Chondrocyte (in vitro differentiated cells): Measurements from ENCODE around the gene FAM131C. TPM values are rescaled to one million over a fixed set of nuclear protein-coding genes. Genes with fewer than 3 reads are reported as not detected.
"Not testable (repeated sequence)": the region's sequence is repeated elsewhere in the genome, so short reads cannot be mapped to it uniquely, and the experiment has no call there.

Experiments
- DNase-seq: peaks from one replicate; pipeline ENCODE4 v3.0.0; 2021; ENCODE audit warnings: mixed read lengths, low spot score
- H3K27ac Mint-ChIP-seq: one replicate; pipeline ENCODE4 v1.8.0; 2021; ENCODE audit warnings: mild to moderate bottlenecking, moderate library complexity, mixed read lengths; ENCODE audit not compliant: unreplicated experiment
- H3K27me3 Mint-ChIP-seq: 2 replicates; pipeline ENCODE4 v1.8.0; 2021; ENCODE audit warnings: low read depth, mixed read lengths
- H3K36me3 Mint-ChIP-seq: 2 replicates; pipeline ENCODE4 v1.8.0; 2021; ENCODE audit warnings: low read depth, mixed read lengths
- H3K4me1 Mint-ChIP-seq: 2 replicates; pipeline ENCODE4 v1.8.0; 2021; ENCODE audit warnings: low read depth, mild to moderate bottlenecking, mixed read lengths
- H3K4me3 Mint-ChIP-seq: one replicate; pipeline ENCODE4 v1.8.0; 2021; ENCODE audit warnings: mild to moderate bottlenecking, moderate library complexity, mixed read lengths; ENCODE audit not compliant: unreplicated experiment
- H3K9me3 Mint-ChIP-seq: 2 replicates; pipeline ENCODE4 v1.8.0; 2021; ENCODE audit warnings: low read depth, mixed read lengths
- total RNA-seq: library from RNA; stranded (reverse); gene quantifications from 3 replicates; pipeline ENCODE4 v1.2.1, GENCODE V29; 2021
- TF ChIP-seq, protein P1 (sequence below): fragments of 200-600 bp; sonication (generic); IDR thresholded peaks from 2 replicates; pipeline ENCODE4 v1.5.0; 2021; ENCODE audit warnings: antibody characterized with exemption, mild to moderate bottlenecking, moderate library complexity

FAM131C gene
- total RNA-seq, 1 donor from 2014 or later, result 0.70 TPM

DNA sequence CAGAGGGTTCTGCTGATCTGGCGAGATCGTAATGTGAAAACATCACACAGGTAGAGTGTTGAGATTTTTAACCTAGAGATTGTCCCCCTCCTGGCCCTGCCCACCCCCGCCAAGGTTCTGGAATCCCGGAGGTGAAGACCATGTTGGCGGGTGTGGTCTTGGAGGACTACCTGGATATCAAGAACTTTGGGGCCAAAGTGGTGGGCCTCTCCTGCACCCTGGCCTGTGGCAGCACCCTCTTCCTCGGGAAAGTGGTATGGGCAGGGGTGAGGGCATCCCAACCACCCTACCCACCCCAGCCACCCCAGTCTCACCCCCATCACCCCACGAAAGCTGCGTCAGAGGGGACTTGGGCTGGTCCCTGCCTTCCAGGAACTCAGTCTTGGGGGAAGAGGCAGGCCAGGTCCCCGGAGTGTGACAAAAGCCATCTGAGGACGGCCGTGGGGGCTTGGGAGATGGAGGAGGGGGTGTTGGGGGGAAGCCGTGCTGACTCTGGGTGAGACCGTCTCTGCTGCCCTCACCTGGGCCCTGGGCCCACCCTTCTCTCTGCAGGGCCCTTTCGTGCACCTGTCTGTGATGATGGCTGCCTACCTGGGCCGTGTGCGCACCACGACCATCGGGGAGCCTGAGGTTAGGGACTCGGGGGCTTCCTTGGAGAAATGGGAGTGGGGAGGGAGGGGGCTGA is 25.5 kb downstream of the FAM131C start:
- Mint-ChIP-seq H3K27ac (no peak overlapping the region), H3K4me3 (no peak overlapping the region), H3K27me3 (peaks cover 4% of the 10 kb centered on the region), H3K9me3 (no peaks in the 10 kb centered on the region), H3K4me1 (no peaks in the 10 kb centered on the region), H3K36me3 (no peaks in the 10 kb centered on the region)
- TF ChIP-seq, protein P1, sequence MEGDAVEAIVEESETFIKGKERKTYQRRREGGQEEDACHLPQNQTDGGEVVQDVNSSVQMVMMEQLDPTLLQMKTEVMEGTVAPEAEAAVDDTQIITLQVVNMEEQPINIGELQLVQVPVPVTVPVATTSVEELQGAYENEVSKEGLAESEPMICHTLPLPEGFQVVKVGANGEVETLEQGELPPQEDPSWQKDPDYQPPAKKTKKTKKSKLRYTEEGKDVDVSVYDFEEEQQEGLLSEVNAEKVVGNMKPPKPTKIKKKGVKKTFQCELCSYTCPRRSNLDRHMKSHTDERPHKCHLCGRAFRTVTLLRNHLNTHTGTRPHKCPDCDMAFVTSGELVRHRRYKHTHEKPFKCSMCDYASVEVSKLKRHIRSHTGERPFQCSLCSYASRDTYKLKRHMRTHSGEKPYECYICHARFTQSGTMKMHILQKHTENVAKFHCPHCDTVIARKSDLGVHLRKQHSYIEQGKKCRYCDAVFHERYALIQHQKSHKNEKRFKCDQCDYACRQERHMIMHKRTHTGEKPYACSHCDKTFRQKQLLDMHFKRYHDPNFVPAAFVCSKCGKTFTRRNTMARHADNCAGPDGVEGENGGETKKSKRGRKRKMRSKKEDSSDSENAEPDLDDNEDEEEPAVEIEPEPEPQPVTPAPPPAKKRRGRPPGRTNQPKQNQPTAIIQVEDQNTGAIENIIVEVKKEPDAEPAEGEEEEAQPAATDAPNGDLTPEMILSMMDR, result no peak
- DNase-seq, result no peak

DNA sequence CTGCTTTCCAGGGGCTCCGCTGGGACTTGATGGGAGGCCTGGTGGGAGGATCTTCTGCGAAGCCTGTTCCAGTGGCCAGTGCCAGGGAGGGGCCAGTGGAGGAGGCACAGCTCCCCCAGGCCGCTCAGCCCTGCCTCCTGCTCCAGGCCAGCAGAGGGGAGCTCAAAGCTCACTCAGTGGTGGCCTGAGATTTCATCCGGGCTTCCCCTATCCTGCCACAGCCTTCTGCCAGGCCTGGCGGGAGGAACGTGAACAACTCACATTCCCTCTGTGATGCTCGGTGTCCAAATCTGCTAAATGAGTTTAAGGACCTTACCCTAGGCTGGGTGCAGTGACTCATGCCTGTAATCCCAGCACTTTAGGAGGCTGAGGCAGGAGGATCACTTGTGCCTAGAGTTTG is 26.6 kb downstream of the FAM131C start:
- Mint-ChIP-seq H3K4me1 (no peaks in the 10 kb centered on the region), H3K4me3 (no peak overlapping the region), H3K36me3 (no peaks in the 10 kb centered on the region), H3K9me3 (no peaks in the 10 kb centered on the region), H3K27ac (no peak overlapping the region), H3K27me3 (peaks cover 4% of the 10 kb centered on the region)
- no peak for DNase-seq
- TF ChIP-seq, protein P1, result no peak

DNA sequence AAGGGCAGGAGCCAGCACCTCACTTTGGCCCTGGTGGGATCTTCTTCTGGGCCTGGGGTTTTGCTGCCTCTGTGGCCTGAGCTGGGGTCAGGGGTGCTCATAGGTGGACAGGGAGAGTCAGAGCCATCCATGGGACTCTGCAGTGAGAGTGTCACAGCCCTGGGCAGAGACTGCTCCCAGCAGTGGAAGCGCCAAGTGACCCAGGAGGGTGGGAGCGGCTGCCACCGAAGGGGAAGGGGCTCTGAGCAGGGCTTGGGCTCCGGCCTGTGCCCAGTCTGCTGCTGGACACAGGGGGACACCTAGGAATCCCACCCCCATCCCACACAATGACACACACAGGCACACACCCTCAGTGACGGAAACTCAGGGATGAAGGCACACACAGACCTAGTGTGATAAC is 29.5 kb downstream of the FAM131C start:
- no peaks in the 10 kb centered on the region for H3K4me1 Mint-ChIP-seq
- no peak for DNase-seq
- H3K27me3 Mint-ChIP-seq, result peaks cover 7% of the 10 kb centered on the region
- H3K4me3 Mint-ChIP-seq, result no peak overlapping the region
- no peaks in the 10 kb centered on the region for H3K36me3 Mint-ChIP-seq
- TF ChIP-seq, protein P1, result no peak
- H3K9me3 Mint-ChIP-seq, result no peaks in the 10 kb centered on the region
- no peak overlapping the region for H3K27ac Mint-ChIP-seq

DNA sequence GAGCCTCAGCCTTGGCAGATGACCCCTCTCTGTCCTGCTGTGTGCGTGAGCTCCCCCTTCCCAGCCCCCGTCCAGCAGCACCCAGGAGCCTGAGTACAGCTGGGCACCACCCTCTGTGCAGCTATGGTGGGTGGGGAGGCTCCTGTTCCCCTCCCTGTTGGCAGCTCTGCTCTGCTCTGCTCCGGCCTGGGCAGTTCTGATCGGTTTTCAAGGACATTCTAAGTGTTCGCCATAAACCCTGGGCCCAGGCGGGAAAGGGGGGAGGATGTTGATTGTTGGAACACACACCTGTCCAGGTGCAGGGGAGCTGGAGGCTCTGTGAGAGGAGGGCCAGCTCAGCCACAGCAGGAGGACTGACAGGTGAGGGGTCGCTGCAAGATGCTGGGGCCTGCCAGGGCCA is 29.9 kb downstream of the FAM131C start, which contains the start of gene CLCNKB:
CLCNKB (plus strand) TSS at position 262 of the 400 bp plus-strand sequence. CDS start 711 bp downstream, outside the sequence.
- Mint-ChIP-seq H3K27ac (no peak within 1 kb of the TSS), H3K4me1 (no peaks in the 10 kb centered on the region), H3K27me3 (peaks cover 7% of the 10 kb centered on the region), H3K9me3 (no peaks in the 10 kb centered on the region), H3K36me3 (no peaks in the 10 kb centered on the region), H3K4me3 (no peak within 1 kb of the TSS)
- no peak for DNase-seq
- TF ChIP-seq, protein P1, result no peak

DNA sequence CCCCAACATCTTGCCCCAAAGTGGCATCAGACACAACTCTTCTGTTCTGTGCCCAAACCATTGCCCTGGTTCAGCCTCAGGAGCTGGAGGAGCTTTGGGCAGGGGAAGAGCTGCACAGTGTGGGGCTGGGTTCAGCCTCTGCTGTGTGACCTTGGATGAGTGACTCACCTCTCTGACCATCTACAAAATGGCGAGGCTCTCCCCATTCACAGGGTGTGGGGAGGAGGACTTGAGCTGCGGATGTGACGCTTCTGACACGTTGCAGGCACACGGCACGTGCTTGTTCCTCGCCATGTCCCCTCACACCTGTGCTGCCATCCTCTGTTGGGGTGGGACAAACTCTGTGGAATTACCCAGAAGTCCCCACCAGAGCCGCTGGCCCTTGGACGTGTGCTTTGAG is 30.8 kb downstream of the FAM131C start:
- H3K9me3 Mint-ChIP-seq, H3K4me1 Mint-ChIP-seq, H3K4me3 Mint-ChIP-seq, H3K36me3 Mint-ChIP-seq, DNase-seq, H3K27me3 Mint-ChIP-seq, H3K27ac Mint-ChIP-seq: not testable (repeated sequence)

DNA sequence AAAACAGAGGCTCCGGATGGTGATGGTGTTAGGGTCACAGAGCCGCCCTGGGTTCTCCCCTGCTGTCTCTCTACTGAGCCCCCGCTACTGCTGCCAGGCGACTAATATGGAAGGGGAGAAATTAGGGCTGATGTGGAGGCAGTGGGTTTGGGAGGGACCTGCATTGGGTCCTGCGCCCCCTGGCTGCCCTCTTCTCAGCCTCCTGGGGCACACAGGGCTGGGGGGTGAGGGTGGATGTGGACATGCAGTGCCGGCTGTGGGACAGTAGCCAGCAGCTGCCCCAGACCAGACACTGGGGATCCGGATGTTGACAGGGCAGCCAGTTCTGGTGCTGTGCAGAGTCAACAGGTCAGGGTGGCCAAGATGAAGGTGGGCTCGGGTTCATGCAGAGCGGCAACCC is 31.4 kb downstream of the FAM131C start:
- DNase-seq, result no peak
- H3K27me3 Mint-ChIP-seq, result peaks cover 10% of the 10 kb centered on the region

More for the DNA sequence above, 31.4 kb downstream of the FAM131C start:
- H3K27ac Mint-ChIP-seq, result no peak overlapping the region
- H3K36me3 Mint-ChIP-seq, result no peaks in the 10 kb centered on the region
- no peaks in the 10 kb centered on the region for H3K9me3 Mint-ChIP-seq
- no peak overlapping the region for H3K4me3 Mint-ChIP-seq
- TF ChIP-seq, protein P1, result no peak
- no peaks in the 10 kb centered on the region for H3K4me1 Mint-ChIP-seq
